MCF 10A (cell line): ENCODE data around the gene HSPA5. TPM values are rescaled to one million over a fixed set of nuclear protein-coding genes. Genes with fewer than 3 reads are reported as not detected.

Experiments
- BruUV-seq: library from RNA; stranded (reverse); fragments of 400-500 nt; replicated peaks from 2 replicates; lab custom pipeline; 2021; lab: Mats Ljungman, UMichigan
- CTCF ChIA-PET: fragments of 300-600 bp; sonication (Branson Sonifier 250); formaldehyde crosslinking; extraction: SDS; loops from one replicate; lab custom pipeline; 2021; ENCODE audit warnings: antibody characterized with exemption, inconsistent platforms; lab: Yijun Ruan, JAX
- POLR2A ChIA-PET: fragments of 300-600, 350-650 bp; sonication (Branson Sonifier 250); formaldehyde crosslinking; extraction: SDS; loops from one replicate; lab custom pipeline; 2020; ENCODE audit warnings: antibody characterized with exemption, inconsistent platforms; lab: Yijun Ruan, JAX
- DNase-seq: peaks from one replicate; pipeline ENCODE4 v3.0.0-alpha.2; 2018; ENCODE audit not compliant: unreplicated experiment
- H3K27ac Mint-ChIP-seq: one replicate; pipeline ENCODE4 v1.8.0; 2022; ENCODE audit warnings: mild to moderate bottlenecking, low read depth, mixed read lengths; ENCODE audit not compliant: unreplicated experiment
- H3K27me3 Mint-ChIP-seq: one replicate; pipeline ENCODE4 v1.8.0; 2022; ENCODE audit warnings: mixed read lengths; ENCODE audit not compliant: insufficient read depth, unreplicated experiment
- H3K36me3 Mint-ChIP-seq: one replicate; pipeline ENCODE4 v1.8.0; 2022; ENCODE audit warnings: mild to moderate bottlenecking, moderate library complexity, mixed read lengths; ENCODE audit not compliant: insufficient read depth, unreplicated experiment
- H3K4me1 Mint-ChIP-seq: one replicate; pipeline ENCODE4 v1.8.0; 2022; ENCODE audit warnings: mixed read lengths; ENCODE audit not compliant: insufficient read depth, unreplicated experiment
- H3K4me3 Mint-ChIP-seq: one replicate; pipeline ENCODE4 v1.8.0; 2022; ENCODE audit warnings: mild to moderate bottlenecking, moderate library complexity, mixed read lengths; ENCODE audit not compliant: unreplicated experiment
- H3K9me3 Mint-ChIP-seq: one replicate; pipeline ENCODE4 v1.8.0; 2022; ENCODE audit warnings: mixed read lengths; ENCODE audit not compliant: unreplicated experiment
- intact Hi-C: fragments of 100-400 bp; cut with micrococcal nuclease; formaldehyde crosslinking; loops from 2 replicates; pipeline ENCODE4 v1.14.1; 2022
- total RNA-seq: library from RNA; stranded (reverse); gene quantifications from 2 replicates; pipeline ENCODE4 v1.2.3, GENCODE V29; 2022
- TF ChIP-seq, protein P1 (sequence below): fragments of 200-600 bp; IDR thresholded peaks from one replicate; pipeline ENCODE4 v1.8.0; 2022; ENCODE audit warnings: antibody characterized with exemption, mild to moderate bottlenecking; ENCODE audit not compliant: unreplicated experiment

HSPA5 gene
- total RNA-seq, 1 experiment from 2014 or later, result 1,165 TPM

- Mint-ChIP-seq H3K27me3 (no peaks in the 10 kb centered on the region), H3K4me3 (peak within 1 kb of the TSS; percentile 90), H3K4me1 (no peaks in the 10 kb centered on the region), H3K36me3 (peaks cover 16% of the 10 kb centered on the region), H3K27ac (peak within 1 kb of the TSS; percentile 83), H3K9me3 (no peaks in the 10 kb centered on the region)
- ChIA-PET POLR2A (interaction anchor here (0.7 to 4.7 kb wide), 13 partner anchors 10 to 929 kb away, joined by 3 to 68 read pairs (median 3); partner anchors contain the start of genes HSPA5 and RABEPK), CTCF (interaction anchor here (0.7 kb wide), 2 partner anchors 427 to 1889 kb away, joined by 3 to 4 read pairs; no protein-coding TSS in a partner anchor)
- TSS peak; percentile 88 for BruUV-seq
- peak; percentile 92 for DNase-seq
- TF ChIP-seq, protein P1, sequence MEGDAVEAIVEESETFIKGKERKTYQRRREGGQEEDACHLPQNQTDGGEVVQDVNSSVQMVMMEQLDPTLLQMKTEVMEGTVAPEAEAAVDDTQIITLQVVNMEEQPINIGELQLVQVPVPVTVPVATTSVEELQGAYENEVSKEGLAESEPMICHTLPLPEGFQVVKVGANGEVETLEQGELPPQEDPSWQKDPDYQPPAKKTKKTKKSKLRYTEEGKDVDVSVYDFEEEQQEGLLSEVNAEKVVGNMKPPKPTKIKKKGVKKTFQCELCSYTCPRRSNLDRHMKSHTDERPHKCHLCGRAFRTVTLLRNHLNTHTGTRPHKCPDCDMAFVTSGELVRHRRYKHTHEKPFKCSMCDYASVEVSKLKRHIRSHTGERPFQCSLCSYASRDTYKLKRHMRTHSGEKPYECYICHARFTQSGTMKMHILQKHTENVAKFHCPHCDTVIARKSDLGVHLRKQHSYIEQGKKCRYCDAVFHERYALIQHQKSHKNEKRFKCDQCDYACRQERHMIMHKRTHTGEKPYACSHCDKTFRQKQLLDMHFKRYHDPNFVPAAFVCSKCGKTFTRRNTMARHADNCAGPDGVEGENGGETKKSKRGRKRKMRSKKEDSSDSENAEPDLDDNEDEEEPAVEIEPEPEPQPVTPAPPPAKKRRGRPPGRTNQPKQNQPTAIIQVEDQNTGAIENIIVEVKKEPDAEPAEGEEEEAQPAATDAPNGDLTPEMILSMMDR, result peak; percentile 44
- intact Hi-C loops, result no loop called here
Observed at GRCh38 chr9:125189361-125190289, 51.5 kb downstream of the HSPA5 start, which contains the start of gene PPP6C. TSS of gene PPP6C (minus strand) at chr9:125189803. CDS start at chr9:125189718, 85 bp downstream.

DNA sequence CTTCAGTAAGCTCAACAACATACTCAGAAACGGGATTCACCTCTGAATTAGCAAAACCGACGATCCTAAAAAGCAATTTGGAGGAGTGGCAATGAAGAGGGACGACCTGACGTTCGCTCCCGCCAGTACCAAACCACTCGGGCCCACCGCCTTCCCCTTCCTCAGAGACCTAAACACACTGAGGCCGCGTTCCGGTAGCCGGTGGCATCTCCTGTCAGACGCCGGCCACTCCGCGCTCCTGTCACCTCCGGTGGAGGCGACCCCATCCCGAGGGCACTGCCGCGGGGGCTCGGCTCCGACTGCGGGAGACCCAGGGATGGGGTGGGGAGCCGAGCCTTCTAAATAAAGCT, 52.2 kb downstream of the HSPA5 start:
- Mint-ChIP-seq H3K9me3 (no peaks in the 10 kb centered on the region), H3K4me1 (no peaks in the 10 kb centered on the region), H3K27me3 (no peaks in the 10 kb centered on the region), H3K4me3 (peak overlapping the region; percentile 90), H3K27ac (peak overlapping the region; percentile 83), H3K36me3 (peaks cover 16% of the 10 kb centered on the region)
- intact Hi-C loops, result no loop called here
- POLR2A ChIA-PET, result interaction anchor here (0.6 to 4.7 kb wide), 11 partner anchors 10 to 929 kb away, joined by 3 to 68 read pairs (median 4); partner anchors contain the start of genes HSPA5 and RABEPK
- peak; percentile 4 for DNase-seq
- TF ChIP-seq, protein P1, result no peak
- CTCF ChIA-PET, result interaction anchor here (0.8 to 1.1 kb wide), 2 partner anchors 12 to 13 kb away, joined by 3 to 5 read pairs; no protein-coding TSS in a partner anchor
- BruUV-seq, result TSS peak; percentile 68

Other genes starting within 250 kb of the HSPA5 start
- 3.7 and 5.4 TPM in 2 replicates for gene SCAI, start 97.8 kb downstream of the HSPA5 start, total RNA-seq
- gene PPP6C, start 51.5 kb downstream of the HSPA5 start, total RNA-seq, result 40.7 and 41.7 TPM in 2 replicates
- 21.5 and 37.2 TPM in 2 replicates for gene RABEPK, start 40.8 kb downstream of the HSPA5 start, total RNA-seq
- gene GAPVD1, start 20.5 kb upstream of the HSPA5 start, total RNA-seq, result 46.2 and 53.9 TPM in 2 replicates